ENCODE data around the gene CEACAM5.

Gene CEACAM5

GRCh38 chr19:41708481-41708880 lies at the start of gene CEACAM5:
Gene CEACAM5 (plus strand): TSS chr19:41708626. CDS start chr19:41708732, 106 bp downstream.
- ChIA-PET CTCF (interaction anchor here (0.8 kb wide), 1 partner anchor 11 kb away, joined by 3 read pairs; no protein-coding TSS in a partner anchor), POLR2A (no interaction called here)

GRCh38 chr19:41666075-41666474 lies 42.4 kb upstream of the CEACAM5 start:
- no peak for DNase-seq (ENCODE audit: low read depth, low spot score)
- ChIA-PET CTCF (no interaction called here), POLR2A (no interaction called here)
- no peak overlapping the region for H3K4me3 ChIP-seq (ENCODE audit: low read depth, low read length)
- no peak for TF ChIP-seq CTCF (IDR thresholded peaks at IDR 0.05; ENCODE audit: insufficient read depth, low read length, missing control alignments)

More at GRCh38 chr19:41708481-41708880, at the start of gene CEACAM5:
- no peak for DNase-seq (ENCODE audit: low read depth, low spot score)
- TF ChIP-seq CTCF (IDR thresholded peaks at IDR 0.05; ENCODE audit: insufficient read depth, low read length, missing control alignments), result no peak
- H3K4me3 ChIP-seq (ENCODE audit: low read depth, low read length), result no peak within 1 kb of the TSS

GRCh38 chr19:41668315-41668714 lies 40.1 kb upstream of the CEACAM5 start:
- TF ChIP-seq CTCF (IDR thresholded peaks at IDR 0.05; ENCODE audit: insufficient read depth, low read length, missing control alignments), result no peak
- CTCF ChIA-PET, result no interaction called here
- POLR2A ChIA-PET, result no interaction called here
- no peak for DNase-seq (ENCODE audit: low read depth, low spot score)
- no peak overlapping the region for H3K4me3 ChIP-seq (ENCODE audit: low read depth, low read length)

GRCh38 chr19:41670755-41671154 lies 37.7 kb upstream of the CEACAM5 start:
- no peak for TF ChIP-seq CTCF (IDR thresholded peaks at IDR 0.05; ENCODE audit: insufficient read depth, low read length, missing control alignments)
- ChIA-PET CTCF (interaction anchor here (0.7 kb wide), 1 partner anchor 29 kb away, joined by 3 read pairs; no protein-coding TSS in a partner anchor), POLR2A (no interaction called here)

GRCh38 chr19:41671486-41671885 lies 36.9 kb upstream of the CEACAM5 start:
- no peak for TF ChIP-seq CTCF (IDR thresholded peaks at IDR 0.05; ENCODE audit: insufficient read depth, low read length, missing control alignments)
- ChIA-PET CTCF (no interaction called here), POLR2A (no interaction called here)
- H3K4me3 ChIP-seq (ENCODE audit: low read depth, low read length), result no peak overlapping the region
- DNase-seq (ENCODE audit: low read depth, low spot score), result no peak

More at GRCh38 chr19:41670755-41671154, 37.7 kb upstream of the CEACAM5 start:
- no peak for DNase-seq (ENCODE audit: low read depth, low spot score)
- H3K4me3 ChIP-seq (ENCODE audit: low read depth, low read length), result no peak overlapping the region

GRCh38 chr19:41682437-41682836 lies 26.0 kb upstream of the CEACAM5 start:
- H3K4me3 ChIP-seq (ENCODE audit: low read depth, low read length), result no peak overlapping the region
- DNase-seq (ENCODE audit: low read depth, low spot score), result no peak
- ChIA-PET CTCF (interaction anchor here (1.4 kb wide), 1 partner anchor 71 kb away, joined by 3 read pairs; no protein-coding TSS in a partner anchor), POLR2A (no interaction called here)
- TF ChIP-seq CTCF (IDR thresholded peaks at IDR 0.05; ENCODE audit: insufficient read depth, low read length, missing control alignments), result no peak
